ENCODE results near the gene SPINK5. TPM values are rescaled to one million over a fixed set of nuclear protein-coding genes. Genes with fewer than 3 reads are reported as not detected.
A peak's percentile ranks its signal among the peaks of the same experiment; 100 is the strongest.

The SPINK5 gene, protein sequence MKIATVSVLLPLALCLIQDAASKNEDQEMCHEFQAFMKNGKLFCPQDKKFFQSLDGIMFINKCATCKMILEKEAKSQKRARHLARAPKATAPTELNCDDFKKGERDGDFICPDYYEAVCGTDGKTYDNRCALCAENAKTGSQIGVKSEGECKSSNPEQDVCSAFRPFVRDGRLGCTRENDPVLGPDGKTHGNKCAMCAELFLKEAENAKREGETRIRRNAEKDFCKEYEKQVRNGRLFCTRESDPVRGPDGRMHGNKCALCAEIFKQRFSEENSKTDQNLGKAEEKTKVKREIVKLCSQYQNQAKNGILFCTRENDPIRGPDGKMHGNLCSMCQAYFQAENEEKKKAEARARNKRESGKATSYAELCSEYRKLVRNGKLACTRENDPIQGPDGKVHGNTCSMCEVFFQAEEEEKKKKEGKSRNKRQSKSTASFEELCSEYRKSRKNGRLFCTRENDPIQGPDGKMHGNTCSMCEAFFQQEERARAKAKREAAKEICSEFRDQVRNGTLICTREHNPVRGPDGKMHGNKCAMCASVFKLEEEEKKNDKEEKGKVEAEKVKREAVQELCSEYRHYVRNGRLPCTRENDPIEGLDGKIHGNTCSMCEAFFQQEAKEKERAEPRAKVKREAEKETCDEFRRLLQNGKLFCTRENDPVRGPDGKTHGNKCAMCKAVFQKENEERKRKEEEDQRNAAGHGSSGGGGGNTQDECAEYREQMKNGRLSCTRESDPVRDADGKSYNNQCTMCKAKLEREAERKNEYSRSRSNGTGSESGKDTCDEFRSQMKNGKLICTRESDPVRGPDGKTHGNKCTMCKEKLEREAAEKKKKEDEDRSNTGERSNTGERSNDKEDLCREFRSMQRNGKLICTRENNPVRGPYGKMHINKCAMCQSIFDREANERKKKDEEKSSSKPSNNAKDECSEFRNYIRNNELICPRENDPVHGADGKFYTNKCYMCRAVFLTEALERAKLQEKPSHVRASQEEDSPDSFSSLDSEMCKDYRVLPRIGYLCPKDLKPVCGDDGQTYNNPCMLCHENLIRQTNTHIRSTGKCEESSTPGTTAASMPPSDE
- total RNA-seq, result 235 TPM

DNA sequence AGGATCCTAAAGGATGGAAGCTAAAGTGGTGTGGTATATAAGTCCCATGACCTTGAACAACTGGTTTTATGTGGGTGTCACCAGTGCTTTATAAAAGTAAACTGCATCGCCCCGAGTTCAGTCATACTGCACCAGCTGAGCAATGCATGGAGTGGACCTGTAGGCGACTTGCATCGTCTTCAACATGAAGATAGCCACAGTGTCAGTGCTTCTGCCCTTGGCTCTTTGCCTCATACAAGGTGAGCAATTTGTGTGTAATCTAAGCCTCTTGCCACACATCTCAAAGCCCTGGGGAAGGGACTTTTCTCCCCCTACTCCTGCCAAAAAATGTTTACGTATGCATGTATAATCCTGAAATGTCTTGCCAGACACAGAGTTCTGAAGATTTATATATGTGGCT lies at the start of gene SPINK5:
TSS of gene SPINK5 (plus strand) at position 120 of the 400 bp plus-strand sequence. CDS start at position 185, 65 bp downstream.
- TF ChIP-seq POLR2A (IDR thresholded peaks at IDR 0.05), result no peak
- no peak for TF ChIP-seq POLR2AphosphoS5 (IDR thresholded peaks at IDR 0.05; ENCODE audit: insufficient read depth in 1 of 2, low read depth in 1 of 2)
- TF ChIP-seq, protein P1, sequence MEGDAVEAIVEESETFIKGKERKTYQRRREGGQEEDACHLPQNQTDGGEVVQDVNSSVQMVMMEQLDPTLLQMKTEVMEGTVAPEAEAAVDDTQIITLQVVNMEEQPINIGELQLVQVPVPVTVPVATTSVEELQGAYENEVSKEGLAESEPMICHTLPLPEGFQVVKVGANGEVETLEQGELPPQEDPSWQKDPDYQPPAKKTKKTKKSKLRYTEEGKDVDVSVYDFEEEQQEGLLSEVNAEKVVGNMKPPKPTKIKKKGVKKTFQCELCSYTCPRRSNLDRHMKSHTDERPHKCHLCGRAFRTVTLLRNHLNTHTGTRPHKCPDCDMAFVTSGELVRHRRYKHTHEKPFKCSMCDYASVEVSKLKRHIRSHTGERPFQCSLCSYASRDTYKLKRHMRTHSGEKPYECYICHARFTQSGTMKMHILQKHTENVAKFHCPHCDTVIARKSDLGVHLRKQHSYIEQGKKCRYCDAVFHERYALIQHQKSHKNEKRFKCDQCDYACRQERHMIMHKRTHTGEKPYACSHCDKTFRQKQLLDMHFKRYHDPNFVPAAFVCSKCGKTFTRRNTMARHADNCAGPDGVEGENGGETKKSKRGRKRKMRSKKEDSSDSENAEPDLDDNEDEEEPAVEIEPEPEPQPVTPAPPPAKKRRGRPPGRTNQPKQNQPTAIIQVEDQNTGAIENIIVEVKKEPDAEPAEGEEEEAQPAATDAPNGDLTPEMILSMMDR (IDR thresholded peaks at IDR 0.05), result no peak
- H3K4me3 ChIP-seq, result peak within 1 kb of the TSS in 1 of 2 donors; percentile 5
- H3K4me1 ChIP-seq, result no peaks in the 10 kb centered on the region
- H3K27me3 ChIP-seq, result no peaks in the 10 kb centered on the region
- no peaks in the 10 kb centered on the region for H3K9me3 ChIP-seq
- H3K27ac ChIP-seq, result no peak within 1 kb of the TSS
- H3K36me3 ChIP-seq, result no peaks in the 10 kb centered on the region
- intact Hi-C loops (cut with DNase I), result no loop called here
- DNase-seq (ENCODE audit: extremely low spot score in 2 of 2), result no peak

DNA sequence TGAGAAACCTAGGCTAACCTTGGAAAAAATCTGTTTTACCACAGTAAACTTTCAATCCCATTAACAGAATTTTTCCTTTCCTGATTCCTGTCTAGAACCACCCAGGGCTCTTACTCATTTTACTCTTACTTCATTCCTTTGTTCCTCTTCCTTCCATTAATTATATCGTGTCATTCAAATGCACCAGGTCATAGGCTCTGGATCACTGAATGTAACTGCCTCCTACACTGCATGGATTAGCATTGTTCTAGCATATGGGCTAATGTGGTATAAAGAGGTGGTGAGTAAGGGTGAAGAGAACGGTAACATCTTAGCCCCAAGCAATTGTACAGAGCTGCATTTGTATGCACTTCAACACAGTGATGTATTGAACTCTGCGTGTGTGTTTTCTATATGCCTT lies 49.5 kb upstream of the SPINK5 start:
- no peaks in the 10 kb centered on the region for H3K9me3 ChIP-seq
- H3K36me3 ChIP-seq, result no peaks in the 10 kb centered on the region
- no peak overlapping the region for H3K4me3 ChIP-seq
- TF ChIP-seq POLR2A (IDR thresholded peaks at IDR 0.05) (no peak), POLR2AphosphoS5 (IDR thresholded peaks at IDR 0.05; ENCODE audit: insufficient read depth in 1 of 2, low read depth in 1 of 2) (no peak)
- TF ChIP-seq, protein P1 (IDR thresholded peaks at IDR 0.05), result no peak
- H3K27ac ChIP-seq, result no peak overlapping the region
- H3K4me1 ChIP-seq, result no peaks in the 10 kb centered on the region
- DNase-seq (ENCODE audit: extremely low spot score in 2 of 2), result no peak
- no peaks in the 10 kb centered on the region for H3K27me3 ChIP-seq
- intact Hi-C loops (cut with DNase I), result no loop called here

DNA sequence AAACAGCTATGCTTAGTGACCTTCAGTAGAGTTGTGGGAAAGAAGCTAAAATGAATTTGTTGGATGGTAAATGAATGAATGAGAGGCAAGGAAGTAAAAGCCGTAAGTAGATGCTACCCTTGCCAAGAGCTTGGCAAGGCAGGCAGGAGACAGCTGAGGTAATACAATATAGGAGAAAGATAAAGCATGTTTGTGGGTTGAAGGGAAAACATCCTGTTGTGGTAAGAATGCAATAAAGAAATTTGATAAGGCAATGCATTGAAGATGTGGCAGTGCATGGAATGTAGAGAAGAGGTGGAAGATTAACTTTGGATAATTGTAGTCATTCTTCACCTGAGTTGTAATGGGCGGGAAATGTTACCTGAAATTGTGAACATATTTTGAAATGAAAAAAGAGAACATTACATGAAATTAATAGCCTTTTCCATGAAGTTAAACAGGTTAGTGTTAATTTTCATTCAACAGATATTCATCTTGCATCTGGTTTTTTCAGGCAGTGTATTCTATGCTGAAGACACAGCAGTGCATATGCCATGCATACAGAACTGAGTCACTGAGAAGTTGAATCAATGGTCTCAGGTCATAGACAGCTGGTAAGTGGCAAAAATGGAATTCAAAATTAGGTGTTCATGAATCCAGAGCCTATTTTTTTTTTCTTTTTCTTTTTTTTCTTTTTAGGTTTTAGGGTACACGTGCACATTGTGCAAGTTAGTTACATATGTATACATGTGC lies 43.4 kb upstream of the SPINK5 start:
- intact Hi-C loops (cut with DNase I), result no loop called here
- no peaks in the 10 kb centered on the region for H3K36me3 ChIP-seq
- no peak for TF ChIP-seq POLR2A (IDR thresholded peaks at IDR 0.05)

DNA sequence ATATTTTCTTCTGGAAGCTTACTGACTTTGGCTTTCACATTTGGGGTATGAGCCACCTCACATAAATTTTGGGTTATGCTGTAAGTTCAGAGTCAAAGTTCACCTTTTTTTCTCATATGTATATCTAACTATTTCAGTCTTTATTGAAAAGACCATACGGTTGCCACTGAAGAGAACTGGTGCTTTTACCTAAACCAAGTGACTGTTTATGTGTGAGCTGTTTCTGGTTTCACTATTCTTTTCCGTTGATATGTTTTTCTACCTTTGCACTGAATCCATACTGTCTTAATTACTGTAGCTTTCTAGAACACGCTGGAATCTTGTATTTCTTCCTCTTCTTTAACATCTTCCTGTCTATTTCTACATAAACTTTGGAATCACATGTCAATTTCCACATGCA lies 36.3 kb upstream of the SPINK5 start:
- no peak for DNase-seq (ENCODE audit: extremely low spot score in 2 of 2)
- Histone ChIP-seq H3K4me1 (no peaks in the 10 kb centered on the region), H3K9me3 (no peaks in the 10 kb centered on the region), H3K36me3 (no peaks in the 10 kb centered on the region), H3K27me3 (no peaks in the 10 kb centered on the region), H3K27ac (no peak overlapping the region), H3K4me3 (no peak overlapping the region)
- intact Hi-C loops (cut with DNase I), result no loop called here
- TF ChIP-seq, protein P1 (IDR thresholded peaks at IDR 0.05), result no peak
- no peak for TF ChIP-seq POLR2AphosphoS5 (IDR thresholded peaks at IDR 0.05; ENCODE audit: insufficient read depth in 1 of 2, low read depth in 1 of 2)
- no peak for TF ChIP-seq POLR2A (IDR thresholded peaks at IDR 0.05)

More for the DNA sequence above, 43.4 kb upstream of the SPINK5 start:
- Histone ChIP-seq H3K4me1 (no peaks in the 10 kb centered on the region), H3K27ac (no peak overlapping the region), H3K27me3 (no peaks in the 10 kb centered on the region), H3K9me3 (no peaks in the 10 kb centered on the region), H3K4me3 (no peak overlapping the region)
- DNase-seq (ENCODE audit: extremely low spot score in 2 of 2), result no peak

DNA sequence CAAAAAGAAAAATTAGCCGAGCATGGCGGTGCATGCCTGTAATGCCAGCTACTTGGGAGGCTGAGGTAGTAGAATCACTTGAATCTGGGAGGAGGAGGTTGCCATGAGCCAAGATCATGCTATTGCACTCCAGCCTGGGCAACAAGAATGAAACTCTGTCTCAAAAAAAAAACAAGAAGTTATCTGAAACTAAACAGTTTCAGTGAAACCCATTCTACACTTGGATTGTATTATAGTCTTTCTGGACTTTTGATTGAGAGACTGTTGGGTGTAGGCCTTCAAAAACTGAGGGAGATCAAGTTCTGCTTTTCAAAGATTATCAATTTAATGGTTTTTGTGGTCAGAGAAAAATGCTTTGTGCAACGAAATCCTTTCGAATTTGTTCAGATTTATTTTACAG lies 34.6 kb upstream of the SPINK5 start:
- intact Hi-C loops (cut with DNase I), result no loop called here
- Histone ChIP-seq H3K4me1 (no peaks in the 10 kb centered on the region), H3K27ac (no peak overlapping the region), H3K36me3 (no peaks in the 10 kb centered on the region), H3K4me3 (no peak overlapping the region), H3K9me3 (no peaks in the 10 kb centered on the region), H3K27me3 (no peaks in the 10 kb centered on the region)
- TF ChIP-seq, protein P1 (IDR thresholded peaks at IDR 0.05), result no peak
- TF ChIP-seq POLR2AphosphoS5 (IDR thresholded peaks at IDR 0.05; ENCODE audit: insufficient read depth in 1 of 2, low read depth in 1 of 2) (no peak), POLR2A (IDR thresholded peaks at IDR 0.05) (no peak)
- no peak for DNase-seq (ENCODE audit: extremely low spot score in 2 of 2)
